Endothelial cell of umbilical vein (primary cell): ENCODE measurements around the gene ZNF423. TPM values are rescaled to one million over a fixed set of nuclear protein-coding genes. Genes with fewer than 3 reads are reported as not detected.

Experiments used
- BruUV-seq: library from RNA; stranded (reverse); fragments of 400-500 nt; replicated peaks from 2 replicates; lab custom pipeline; 2021; lab: Mats Ljungman, UMichigan
- CTCF ChIA-PET: fragments of 300-600, 350-600 bp; sonication (Branson Sonifier 250); formaldehyde crosslinking; loops from one replicate; lab custom pipeline; 2021; ENCODE audit warnings: antibody characterized with exemption, inconsistent platforms; lab: Charles Lee
- POLR2A ChIA-PET: fragments of 300-600, 350-600 bp; sonication (Branson Sonifier 250); formaldehyde crosslinking; loops from one replicate; lab custom pipeline; 2021; ENCODE audit warnings: antibody characterized with exemption, inconsistent platforms; lab: Charles Lee
- DNase-seq: peaks from one replicate; pipeline ENCODE4 v3.0.0-alpha.2; 2011; ENCODE audit warnings: low read depth, low spot score
- FAIRE-seq: peaks from 2 replicates; lab custom pipeline; 2011; peaks lifted over from hg19 to GRCh38; lab: Jason Lieb, UNC
- H2AFZ ChIP-seq: 2 replicates; pipeline ENCODE4 v1.6.0; 2012; ENCODE audit warnings: low read depth, low read length, control low read depth, inconsistent platforms
- H3K27ac ChIP-seq: 2 replicates; pipeline ENCODE4 v1.5.1; 2011; ENCODE audit warnings: low read depth, mild to moderate bottlenecking, control low read depth, low read length, moderate library complexity; ENCODE audit not compliant: insufficient read depth
- H3K27me3 ChIP-seq, 2 experiments: 2 replicates each; pipeline versions ENCODE4 v1.6.0 to v1.6.1; 2011; ENCODE audit warnings: low read length in 2 of 2, mixed read lengths in 1 of 2; ENCODE audit not compliant: control insufficient read depth in 2 of 2, insufficient read depth in 2 of 2
- H3K36me3 ChIP-seq, 2 experiments: 2 replicates in 1 of 2; 3 replicates in 1 of 2; pipeline ENCODE4 v1.5.1; 2011; ENCODE audit warnings: low read length in 2 of 2, mild to moderate bottlenecking in 1 of 2, moderate library complexity in 1 of 2; ENCODE audit not compliant: control insufficient read depth in 2 of 2, insufficient read depth in 2 of 2; ENCODE audit errors: extremely low read depth in 1 of 2
- H3K4me1 ChIP-seq: 3 replicates; pipeline ENCODE4 v1.5.1; 2011; ENCODE audit warnings: mild to moderate bottlenecking, low read length; ENCODE audit not compliant: control insufficient read depth, insufficient read depth; ENCODE audit errors: extremely low read depth
- H3K4me2 ChIP-seq: 2 replicates; pipeline ENCODE4 v1.6.1; 2011; ENCODE audit warnings: low read length, control low read depth, mixed read lengths; ENCODE audit not compliant: insufficient read depth
- H3K4me3 ChIP-seq, 3 experiments: fragments of 200-600 bp in 1 of 3; sonication (generic), shearing (Covaris generic) in 1 of 3; replicated peaks in 1 of 3; 2 replicates each; pipeline ENCODE4 v1.5.1; 2011 to 2016; ENCODE audit warnings: control low read depth in 3 of 3, low read length in 3 of 3, mild to moderate bottlenecking in 2 of 3, inconsistent platforms in 1 of 3, low read depth in 1 of 3, moderate library complexity in 1 of 3; ENCODE audit not compliant: insufficient read depth in 1 of 3
- H3K79me2 ChIP-seq: 2 replicates; pipeline ENCODE4 v1.6.0; 2012; ENCODE audit warnings: low read length, inconsistent platforms; ENCODE audit not compliant: control insufficient read depth, insufficient read depth
- H3K9ac ChIP-seq: replicated peaks from 2 replicates; pipeline ENCODE3; 2011; ENCODE audit warnings: low read length, control low read depth; ENCODE audit not compliant: insufficient read depth; ENCODE audit errors: extremely low read depth
- H3K9me1 ChIP-seq: replicated peaks from 3 replicates; pipeline ENCODE4 v1.6.0; 2011; ENCODE audit warnings: mild to moderate bottlenecking, low read length; ENCODE audit not compliant: control insufficient read depth, insufficient read depth; ENCODE audit errors: extremely low read depth
- H3K9me3 ChIP-seq: replicated peaks from 2 replicates; pipeline ENCODE4 v1.5.1; 2012; ENCODE audit warnings: low read length, inconsistent platforms; ENCODE audit not compliant: control insufficient read depth, insufficient read depth
- H4K20me1 ChIP-seq: replicated peaks from 2 replicates; pipeline ENCODE3; 2011; ENCODE audit warnings: mild to moderate bottlenecking, low read length; ENCODE audit not compliant: control insufficient read depth, insufficient read depth; ENCODE audit errors: extremely low read depth
- EZH2 ChIP-seq: IDR thresholded peaks from 2 replicates; pipeline ENCODE4 v1.6.1; 2012; ENCODE audit warnings: borderline replicate concordance, low read depth, mild to moderate bottlenecking, moderate library complexity, low read length, inconsistent platforms; ENCODE audit not compliant: severe bottlenecking
- FOS ChIP-seq: IDR thresholded peaks from 2 replicates; pipeline ENCODE4 v1.6.1; 2011; ENCODE audit warnings: mild to moderate bottlenecking, low read length, moderate library complexity, borderline replicate concordance; ENCODE audit not compliant: insufficient read depth
- GATA2 ChIP-seq: IDR thresholded peaks from 2 replicates; pipeline ENCODE4 v1.7.0; 2011; ENCODE audit warnings: low read depth, mild to moderate bottlenecking, moderate library complexity, mixed read lengths, low read length; ENCODE audit not compliant: insufficient read length, insufficient read depth
- JUN ChIP-seq: IDR thresholded peaks from 2 replicates; pipeline ENCODE4 v1.6.1; 2011; ENCODE audit warnings: borderline replicate concordance, low read depth; ENCODE audit not compliant: insufficient read length, insufficient read depth
- MYC ChIP-seq: IDR thresholded peaks from one replicate; pipeline ENCODE4 v1.6.1; 2011; ENCODE audit warnings: mild to moderate bottlenecking, low read depth, low read length
- POLR2A ChIP-seq: IDR thresholded peaks from 2 replicates; pipeline ENCODE4 v1.6.1; 2012; ENCODE audit warnings: low read depth, mild to moderate bottlenecking, control low read depth, low read length
- POLR2AphosphoS5 ChIP-seq: IDR thresholded peaks from 2 replicates; pipeline ENCODE4 v1.6.1; 2012; ENCODE audit warnings: low read depth, mild to moderate bottlenecking, control low read depth, low read length, moderate library complexity; ENCODE audit not compliant: insufficient read depth
- dilution Hi-C: fragments of 300-500 bp; cut with MboI; formaldehyde crosslinking; loops from one replicate; pipeline ENCODE4 v1.15.0; 2019; ENCODE audit warnings: low sequenced_read_pairs; ENCODE audit not compliant: extremely low pct_ligation_motif_present
- intact Hi-C: fragments of 100-400 bp; cut with micrococcal nuclease; formaldehyde crosslinking; loops from one replicate; pipeline ENCODE4 v1.10.0; 2022
- polyA plus RNA-seq, 4 experiments: library from polyadenylated mRNA; depleted of rRNA in 3 of 4; stranded (reverse) in 3 of 4; unstranded in 1 of 4; fragments of >200 nt; gene quantifications; 2 replicates each; pipeline versions ENCODE4 v1.2.1 to v1.2.3, GENCODE V29; 2011 to 2012; ENCODE audit warnings: missing spikeins in 1 of 4
- total RNA-seq: library from RNA; stranded (reverse); gene quantifications from 2 replicates; pipeline ENCODE4 v1.2.3, GENCODE V29; 2021
- TF ChIP-seq, protein P1 (sequence below): IDR thresholded peaks from 2 replicates; pipeline ENCODE4 v1.6.1; 2011; ENCODE audit not compliant: insufficient read depth, insufficient read length
- TF ChIP-seq, protein P2 (sequence below), 2 donors: IDR thresholded peaks; 1 replicate in 1 of 2; 2 replicates in 1 of 2; pipeline ENCODE4 v1.5.1; 2011; ENCODE audit warnings: low read length in 2 of 2, mild to moderate bottlenecking in 2 of 2, moderate library complexity in 2 of 2, control low read depth in 1 of 2, inconsistent platforms in 1 of 2, low read depth in 1 of 2; ENCODE audit not compliant: insufficient read depth in 1 of 2; ENCODE audit errors: extremely low read depth in 1 of 2

ZNF423 gene
- total and polyA plus RNA-seq, 2 donors (not counting 3 experiments of a cell fraction or from before 2014, with no cell fraction given) = 2.2 to 8.1 TPM

DNA sequence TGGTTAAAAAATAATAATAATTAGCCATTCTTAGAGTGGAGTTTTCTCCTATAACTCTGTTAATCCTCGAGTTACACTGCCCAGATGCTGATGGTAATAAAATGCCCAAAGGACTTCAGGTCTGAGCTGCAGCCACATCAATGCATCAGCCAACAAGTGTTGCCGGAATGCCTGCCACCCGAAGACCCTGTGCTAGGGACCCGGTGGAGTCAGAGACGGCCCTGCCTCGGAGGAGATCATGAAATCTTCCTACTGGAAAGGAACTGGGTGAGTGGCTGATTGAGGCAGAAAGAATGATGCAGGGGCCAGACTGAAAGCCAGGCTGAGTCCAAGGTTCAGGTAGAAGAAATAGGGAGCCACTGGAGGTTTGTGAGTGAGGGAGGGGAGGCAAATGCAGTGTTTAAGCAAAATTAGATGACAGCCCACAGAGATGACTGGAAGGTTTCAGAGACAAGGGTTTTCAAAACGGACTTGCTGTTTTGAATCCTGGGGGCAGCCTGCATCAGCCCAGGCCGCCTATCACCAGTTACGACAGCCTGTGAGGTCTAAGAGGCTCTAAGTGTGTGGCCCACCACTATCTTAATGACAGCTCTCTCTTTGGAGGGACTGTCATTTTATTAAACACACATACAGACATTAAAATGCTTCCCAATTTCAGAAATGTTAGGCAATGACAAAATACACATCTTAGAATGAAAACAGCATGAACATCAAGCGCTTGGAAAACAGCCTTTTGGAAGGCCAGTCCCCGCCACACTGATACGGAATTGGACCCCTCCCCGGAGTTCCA, 100.0 kb downstream of the ZNF423 start:
- Histone ChIP-seq H3K9me1 (no peaks in the 10 kb centered on the region), H3K36me3 (no peaks in the 10 kb centered on the region), H4K20me1 (no peaks in the 10 kb centered on the region), H3K79me2 (no peaks in the 10 kb centered on the region), H3K27me3 (no peaks in the 10 kb centered on the region), H3K4me2 (no peak overlapping the region), H3K4me3 (no peak overlapping the region), H2AFZ (no peak overlapping the region), H3K9ac (no peak overlapping the region), H3K9me3 (no peaks in the 10 kb centered on the region), H3K4me1 (peaks cover 12% of the 10 kb centered on the region), H3K27ac (no peak overlapping the region)
- CTCF ChIA-PET = interaction anchor here (0.9 to 1.6 kb wide), 4 partner anchors 11 to 199 kb away, joined by 3 to 5 read pairs (median 4); no protein-coding TSS in a partner anchor
- dilution Hi-C loops (no loop called here), intact Hi-C loops (loop anchor here (1.0 to 10.0 kb wide), 5 partner anchors 71 to 351 kb away; no protein-coding TSS in a partner anchor)
- no peak for DNase-seq
- no peak for FAIRE-seq
- BruUV-seq = no TSS peak
- TF ChIP-seq POLR2A = no peak
- TF ChIP-seq EZH2 = no peak
- no peak for TF ChIP-seq POLR2AphosphoS5
- TF ChIP-seq, protein P1, sequence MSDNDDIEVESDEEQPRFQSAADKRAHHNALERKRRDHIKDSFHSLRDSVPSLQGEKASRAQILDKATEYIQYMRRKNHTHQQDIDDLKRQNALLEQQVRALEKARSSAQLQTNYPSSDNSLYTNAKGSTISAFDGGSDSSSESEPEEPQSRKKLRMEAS = no peak
- no peak for TF ChIP-seq JUN
- TF ChIP-seq MYC = no peak
- no peak for TF ChIP-seq GATA2
- no peak for TF ChIP-seq FOS
- TF ChIP-seq, protein P2, sequence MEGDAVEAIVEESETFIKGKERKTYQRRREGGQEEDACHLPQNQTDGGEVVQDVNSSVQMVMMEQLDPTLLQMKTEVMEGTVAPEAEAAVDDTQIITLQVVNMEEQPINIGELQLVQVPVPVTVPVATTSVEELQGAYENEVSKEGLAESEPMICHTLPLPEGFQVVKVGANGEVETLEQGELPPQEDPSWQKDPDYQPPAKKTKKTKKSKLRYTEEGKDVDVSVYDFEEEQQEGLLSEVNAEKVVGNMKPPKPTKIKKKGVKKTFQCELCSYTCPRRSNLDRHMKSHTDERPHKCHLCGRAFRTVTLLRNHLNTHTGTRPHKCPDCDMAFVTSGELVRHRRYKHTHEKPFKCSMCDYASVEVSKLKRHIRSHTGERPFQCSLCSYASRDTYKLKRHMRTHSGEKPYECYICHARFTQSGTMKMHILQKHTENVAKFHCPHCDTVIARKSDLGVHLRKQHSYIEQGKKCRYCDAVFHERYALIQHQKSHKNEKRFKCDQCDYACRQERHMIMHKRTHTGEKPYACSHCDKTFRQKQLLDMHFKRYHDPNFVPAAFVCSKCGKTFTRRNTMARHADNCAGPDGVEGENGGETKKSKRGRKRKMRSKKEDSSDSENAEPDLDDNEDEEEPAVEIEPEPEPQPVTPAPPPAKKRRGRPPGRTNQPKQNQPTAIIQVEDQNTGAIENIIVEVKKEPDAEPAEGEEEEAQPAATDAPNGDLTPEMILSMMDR (IDR thresholded peaks at IDR 0.05; ENCODE audit: extremely low read depth in 1 of 2, insufficient read depth in 1 of 2, low read depth in 1 of 2, low read length in 2 of 2) = no peak
- POLR2A ChIA-PET = interaction anchor here (0.6 kb wide), 1 partner anchor 100 kb away, joined by 4 read pairs; the partner anchor contains the start of gene ZNF423
